A549 (cell line): ENCODE data around the gene SDHAF2. TPM values are rescaled to one million over a fixed set of nuclear protein-coding genes. Genes with fewer than 3 reads are reported as not detected.

ENCODE experiments used
- ATAC-seq, 2 experiments: fragments of 200-7000 bp in 1 of 2; fragments of >200 bp in 1 of 2; cut with Nextera tagmentation in 1 of 2; cut with Tn5 transposase in 1 of 2; 3 replicates each; pipeline versions ENCODE4 v1.8.0 to v1.9.1; 2018 to 2020; ENCODE audit warnings: mild to moderate bottlenecking in 1 of 2, moderate library complexity in 1 of 2
- CTCF ChIA-PET: fragments of 300-600 bp; sonication (Branson Sonifier 250); formaldehyde crosslinking; extraction: SDS; loops from one replicate; lab custom pipeline; 2021; ENCODE audit warnings: antibody characterized with exemption, inconsistent platforms; lab: Yijun Ruan, JAX
- POLR2A ChIA-PET: fragments of 350-600 bp; formaldehyde crosslinking; extraction: SDS; loops from one replicate; lab custom pipeline; 2021; ENCODE audit warnings: antibody characterized with exemption, inconsistent platforms; lab: Yijun Ruan, JAX
- DNase-seq, 2 experiments: peaks; one replicate each; pipeline versions ENCODE4 v3.0.0 to v3.0.0-alpha.2; 2011 to 2016; ENCODE audit warnings: low read depth in 1 of 2, low spot score in 1 of 2
- FAIRE-seq: peaks from 2 replicates; lab custom pipeline; 2011; peaks lifted over from hg19 to GRCh38; lab: Jason Lieb, UNC
- H3K27ac ChIP-seq, 2 experiments: fragments of >200 bp; sonication (Bioruptor Twin); formaldehyde crosslinking; 3 replicates each; pipeline ENCODE4 v1.5.1; 2016 to 2017
- H3K4me1 ChIP-seq: fragments of >200 bp; sonication (Bioruptor Twin); formaldehyde crosslinking; 3 replicates; pipeline ENCODE4 v1.6.1; 2016
- H3K4me2 ChIP-seq: fragments of >200 bp; sonication (Bioruptor Twin); formaldehyde crosslinking; 3 replicates; pipeline ENCODE4 v1.6.1; 2016
- H3K4me3 ChIP-seq: fragments of >200 bp; sonication (Bioruptor Twin); formaldehyde crosslinking; 3 replicates; pipeline ENCODE4 v1.5.1; 2016
- H3K9me3 ChIP-seq: fragments of >200 bp; sonication (Bioruptor Twin); formaldehyde crosslinking; 3 replicates; pipeline ENCODE4 v1.6.1; 2016
- CTCF ChIP-seq: fragments of >200 bp; sonication (Bioruptor Twin); formaldehyde crosslinking; IDR thresholded peaks from 3 replicates; pipeline ENCODE4 v1.5.1; 2016
- ESRRA ChIP-seq: fragments of 150-350 bp; IDR thresholded peaks from 2 replicates; pipeline ENCODE4 v1.6.1; 2014; ENCODE audit warnings: mild to moderate bottlenecking, low read length, borderline replicate concordance
- HDAC2 ChIP-seq: fragments of 200-600 bp; sonication (generic); IDR thresholded peaks from 2 replicates; pipeline ENCODE4 v1.6.1; 2016
- JUN ChIP-seq, 2 experiments: fragments of >200 bp; sonication (Bioruptor Twin); formaldehyde crosslinking; IDR thresholded peaks; 2 replicates in 1 of 2; 3 replicates in 1 of 2; pipeline ENCODE4 v1.6.1; 2016 to 2017
- KDM5A ChIP-seq: fragments of 200-600 bp; sonication (generic); IDR thresholded peaks from 2 replicates; pipeline ENCODE4 v1.6.1; 2016; ENCODE audit warnings: antibody characterized with exemption, mild to moderate bottlenecking
- MAX ChIP-seq: IDR thresholded peaks from 2 replicates; pipeline ENCODE4 v1.6.1; 2012
- NPAS2 ChIP-seq: fragments of 250-450 bp; sonication (Bioruptor Pico); IDR thresholded peaks from 2 replicates; pipeline ENCODE4 v1.8.0; 2022; ENCODE audit warnings: mild to moderate bottlenecking, moderate library complexity, borderline replicate concordance
- PBX3 ChIP-seq: IDR thresholded peaks from 2 replicates; pipeline ENCODE4 v1.6.1; 2012
- PHF8 ChIP-seq: fragments of 200-600 bp; sonication (generic); IDR thresholded peaks from 2 replicates; pipeline ENCODE4 v1.6.1; 2016; ENCODE audit warnings: low read depth, mild to moderate bottlenecking, antibody characterized with exemption, moderate library complexity, borderline replicate concordance
- POLR2A ChIP-seq: IDR thresholded peaks from 2 replicates; pipeline ENCODE4 v1.6.1; 2012; ENCODE audit warnings: mild to moderate bottlenecking, low read length
- RCOR1 ChIP-seq: fragments of 150-350 bp; IDR thresholded peaks from 2 replicates; pipeline ENCODE4 v1.6.1; 2014; ENCODE audit warnings: antibody characterized with exemption, low read length, low read depth
- REST ChIP-seq: fragments of 200-600 bp; sonication (generic); IDR thresholded peaks from 2 replicates; pipeline ENCODE4 v1.6.1; 2016; ENCODE audit warnings: antibody characterized with exemption, mild to moderate bottlenecking, moderate library complexity
- TP53 ChIP-seq: fragments of 250-450 bp; sonication (Bioruptor Pico); IDR thresholded peaks from 2 replicates; pipeline ENCODE4 v1.5.0; 2021; ENCODE audit warnings: mild to moderate bottlenecking, moderate library complexity
- ZC3H11A ChIP-seq: fragments of 450-650 bp; IDR thresholded peaks from 2 replicates; pipeline ENCODE4 v1.6.1; 2014; ENCODE audit warnings: antibody characterized with exemption, mild to moderate bottlenecking
- WGBS: methylation state at CpG from one replicate; pipeline ENCODE4 v1.1.6; 2017; ENCODE audit errors: missing lambda C conversion rate; 5-methylcytosine and 5-hydroxymethylcytosine counted together
- polyA minus RNA-seq: library from RNA; depleted of rRNA, polyadenylated mRNA; stranded (reverse); fragments of >200 nt; gene quantifications from 2 replicates; pipeline ENCODE4 v1.2.3, GENCODE V29; 2011; rRNA and poly(A)+ RNA removed
- polyA plus RNA-seq, 4 experiments: library from polyadenylated mRNA; depleted of rRNA in 3 of 4; stranded (reverse); fragments of >200 nt; fragmentation: RNase III in 1 of 4; extraction: RNeasy Plus Mini Kit Qiagen cat#74134 plus additional on column Dnase treatment in 1 of 4; gene quantifications; 2 replicates in 3 of 4; 3 replicates in 1 of 4; pipeline ENCODE4 v1.2.3, GENCODE V29; 2011 to 2017
- TF ChIP-seq, protein P1 (sequence below): fragments of 250-450 bp; sonication (Bioruptor Pico); IDR thresholded peaks from 2 replicates; pipeline ENCODE4 v1.5.0; 2021; ENCODE audit warnings: mild to moderate bottlenecking, moderate library complexity, borderline replicate concordance
- TF ChIP-seq, protein P2 (sequence below): fragments of >200 bp; sonication (Bioruptor Twin); formaldehyde crosslinking; IDR thresholded peaks from 3 replicates; pipeline ENCODE4 v1.6.1; 2016
- TF ChIP-seq, protein P3 (sequence below): IDR thresholded peaks from 2 replicates; pipeline ENCODE4 v1.6.1; 2012; ENCODE audit warnings: low read depth, borderline replicate concordance

SDHAF2 gene
- polyA plus RNA-seq (2011; rRNA removed), result 76.4 and 106 TPM in 2 replicates
- 86.4 and 102 TPM in 2 replicates for polyA plus RNA-seq (2012; cell fraction: cytosol; rRNA removed)
- 63.2 and 70.2 TPM in 2 replicates for polyA plus RNA-seq (2012; cell fraction: nucleus; rRNA removed)
- polyA plus RNA-seq (2017; fragmentation: RNase III; extraction: RNeasy Plus Mini Kit Qiagen cat#74134 plus additional on column Dnase treatment), result 43.1 to 44.4 TPM (median 43.8 TPM) in 3 replicates
- 77.1 and 82.6 TPM in 2 replicates for polyA minus RNA-seq

DNA sequence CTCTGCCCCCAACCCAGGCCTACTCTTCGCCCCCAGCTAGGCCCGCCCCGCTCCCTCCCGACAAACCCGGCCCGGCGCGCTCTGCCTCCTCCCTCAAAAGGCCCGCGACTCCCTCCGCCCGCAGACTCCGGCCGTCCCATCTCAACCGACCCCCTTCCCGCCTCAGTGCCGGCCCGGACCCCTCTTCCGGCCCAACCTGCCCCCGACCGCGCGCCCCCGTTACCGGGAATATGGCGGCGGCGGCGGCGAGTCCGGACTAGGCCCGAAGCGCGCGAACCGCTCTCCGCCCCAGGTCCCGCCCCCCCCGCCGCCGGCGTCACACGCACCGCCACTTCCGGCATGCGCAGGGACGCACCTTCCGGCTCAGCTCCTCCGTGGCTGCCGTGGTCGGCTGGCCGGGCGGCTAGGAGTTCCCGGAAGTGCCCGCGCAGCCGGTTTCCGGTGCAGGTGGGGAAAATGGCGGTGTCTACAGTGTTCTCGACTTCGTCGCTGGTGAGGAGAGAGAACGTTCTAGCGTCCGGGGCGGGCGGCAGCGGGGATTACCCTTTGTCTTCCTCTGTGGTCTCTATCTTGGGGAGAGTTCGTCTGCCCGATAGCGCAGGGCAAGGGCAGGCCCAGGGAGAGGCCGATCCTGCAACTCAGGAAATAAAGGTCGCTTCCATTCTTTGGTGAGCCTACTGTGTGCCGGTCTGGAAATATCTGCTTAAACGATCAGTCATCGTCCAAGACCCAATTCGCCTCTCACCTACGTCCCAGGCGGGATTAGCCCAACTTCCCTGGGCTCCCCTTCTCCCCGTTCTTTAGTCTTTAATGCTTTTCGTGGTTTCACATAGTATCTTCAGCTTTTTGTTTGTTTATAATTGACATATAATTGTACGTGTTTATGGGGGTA is at the start of gene SDHAF2, which contains the start of gene CPSF7:
Gene SDHAF2, plus strand, starts transcription at position 434 of the 892 bp plus-strand sequence. Its CDS starts 23 bp downstream, at position 457.
Gene CPSF7, minus strand, starts transcription at position 285 of the 892 bp plus-strand sequence. CDS start 740 bp downstream, outside the sequence.
- peak within 1 kb of the TSS; percentile 91 to 98 for H3K27ac ChIP-seq
- ATAC-seq (peak; percentile 96 to 97), FAIRE-seq (no peak), DNase-seq (peak; percentile 94 to 97)
- POLR2A ChIA-PET, result interaction anchor here (0.7 to 2.3 kb wide), 13 partner anchors 8 to 678 kb away, joined by 3 to 21 read pairs (median 7); partner anchors contain the start of genes CYB561A3, SYT7, TMEM138 and TMEM216
- TF ChIP-seq JUN (IDR thresholded peaks at IDR 0.05) (peak; percentile 57 to 95; a peak in 4 of 5 replicates), KDM5A (peak; percentile 88), PBX3 (peak; percentile 13), ZC3H11A (no peak), POLR2A (peak; percentile 55), REST (0 out of 2 replicates have a peak, but pooled peaks have one; percentile 7), PHF8 (peak; percentile 92), MAX (peak; percentile 68), RCOR1 (no peak), CTCF (no peak), TP53 (CRISPR knock-in tag) (peak; percentile 70; the same call in 1 of the 2 replicates), HDAC2 (no peak; the same call in 1 of the 2 replicates), NPAS2 (CRISPR knock-in tag) (no peak), ESRRA (no peak)
- TF ChIP-seq, protein P1, sequence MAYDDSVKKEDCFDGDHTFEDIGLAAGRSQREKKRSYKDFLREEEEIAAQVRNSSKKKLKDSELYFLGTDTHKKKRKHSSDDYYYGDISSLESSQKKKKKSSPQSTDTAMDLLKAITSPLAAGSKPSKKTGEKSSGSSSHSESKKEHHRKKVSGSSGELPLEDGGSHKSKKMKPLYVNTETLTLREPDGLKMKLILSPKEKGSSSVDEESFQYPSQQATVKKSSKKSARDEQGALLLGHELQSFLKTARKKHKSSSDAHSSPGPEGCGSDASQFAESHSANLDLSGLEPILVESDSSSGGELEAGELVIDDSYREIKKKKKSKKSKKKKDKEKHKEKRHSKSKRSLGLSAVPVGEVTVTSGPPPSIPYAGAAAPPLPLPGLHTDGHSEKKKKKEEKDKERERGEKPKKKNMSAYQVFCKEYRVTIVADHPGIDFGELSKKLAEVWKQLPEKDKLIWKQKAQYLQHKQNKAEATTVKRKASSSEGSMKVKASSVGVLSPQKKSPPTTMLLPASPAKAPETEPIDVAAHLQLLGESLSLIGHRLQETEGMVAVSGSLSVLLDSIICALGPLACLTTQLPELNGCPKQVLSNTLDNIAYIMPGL (CRISPR knock-in tag), result peak; percentile 96
- TF ChIP-seq, protein P2, sequence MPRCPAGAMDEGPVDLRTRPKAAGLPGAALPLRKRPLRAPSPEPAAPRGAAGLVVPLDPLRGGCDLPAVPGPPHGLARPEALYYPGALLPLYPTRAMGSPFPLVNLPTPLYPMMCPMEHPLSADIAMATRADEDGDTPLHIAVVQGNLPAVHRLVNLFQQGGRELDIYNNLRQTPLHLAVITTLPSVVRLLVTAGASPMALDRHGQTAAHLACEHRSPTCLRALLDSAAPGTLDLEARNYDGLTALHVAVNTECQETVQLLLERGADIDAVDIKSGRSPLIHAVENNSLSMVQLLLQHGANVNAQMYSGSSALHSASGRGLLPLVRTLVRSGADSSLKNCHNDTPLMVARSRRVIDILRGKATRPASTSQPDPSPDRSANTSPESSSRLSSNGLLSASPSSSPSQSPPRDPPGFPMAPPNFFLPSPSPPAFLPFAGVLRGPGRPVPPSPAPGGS, result peak; percentile 89; the same call in 2 of the 3 replicates
- TF ChIP-seq, protein P3, sequence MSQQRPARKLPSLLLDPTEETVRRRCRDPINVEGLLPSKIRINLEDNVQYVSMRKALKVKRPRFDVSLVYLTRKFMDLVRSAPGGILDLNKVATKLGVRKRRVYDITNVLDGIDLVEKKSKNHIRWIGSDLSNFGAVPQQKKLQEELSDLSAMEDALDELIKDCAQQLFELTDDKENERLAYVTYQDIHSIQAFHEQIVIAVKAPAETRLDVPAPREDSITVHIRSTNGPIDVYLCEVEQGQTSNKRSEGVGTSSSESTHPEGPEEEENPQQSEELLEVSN, result peak; percentile 21; the same call in 1 of the 2 replicates
- peak within 1 kb of the TSS; percentile 82 for H3K4me3 ChIP-seq
- CTCF ChIA-PET, result interaction anchor here (0.7 to 13.3 kb wide), 7 partner anchors 9 to 137 kb away, joined by 3 to 164 read pairs (median 4); partner anchors contain the start of genes CYB561A3 and TMEM138
- no peaks in the 10 kb centered on the region for H3K9me3 ChIP-seq
- H3K4me2 ChIP-seq, result peak within 1 kb of the TSS; percentile 91
- WGBS, result 1% methylated on average over 20 of the region's 82 CpGs
- H3K4me1 ChIP-seq, result peaks cover 27% of the 10 kb centered on the region
